HG02884 (cell line): ENCODE results near the gene GRIN2C.
"Not testable (repeated sequence)": the region's sequence is repeated elsewhere in the genome, so short reads cannot be mapped to it uniquely, and the experiment has no call there.

ENCODE experiments used
- ATAC-seq: cut with Tn5 transposase; IDR thresholded peaks from one replicate; pipeline ENCODE4 v1.9.1; 2021; ENCODE audit warnings: mild to moderate bottlenecking, moderate library complexity; ENCODE audit not compliant: unreplicated experiment

GRIN2C gene

DNA sequence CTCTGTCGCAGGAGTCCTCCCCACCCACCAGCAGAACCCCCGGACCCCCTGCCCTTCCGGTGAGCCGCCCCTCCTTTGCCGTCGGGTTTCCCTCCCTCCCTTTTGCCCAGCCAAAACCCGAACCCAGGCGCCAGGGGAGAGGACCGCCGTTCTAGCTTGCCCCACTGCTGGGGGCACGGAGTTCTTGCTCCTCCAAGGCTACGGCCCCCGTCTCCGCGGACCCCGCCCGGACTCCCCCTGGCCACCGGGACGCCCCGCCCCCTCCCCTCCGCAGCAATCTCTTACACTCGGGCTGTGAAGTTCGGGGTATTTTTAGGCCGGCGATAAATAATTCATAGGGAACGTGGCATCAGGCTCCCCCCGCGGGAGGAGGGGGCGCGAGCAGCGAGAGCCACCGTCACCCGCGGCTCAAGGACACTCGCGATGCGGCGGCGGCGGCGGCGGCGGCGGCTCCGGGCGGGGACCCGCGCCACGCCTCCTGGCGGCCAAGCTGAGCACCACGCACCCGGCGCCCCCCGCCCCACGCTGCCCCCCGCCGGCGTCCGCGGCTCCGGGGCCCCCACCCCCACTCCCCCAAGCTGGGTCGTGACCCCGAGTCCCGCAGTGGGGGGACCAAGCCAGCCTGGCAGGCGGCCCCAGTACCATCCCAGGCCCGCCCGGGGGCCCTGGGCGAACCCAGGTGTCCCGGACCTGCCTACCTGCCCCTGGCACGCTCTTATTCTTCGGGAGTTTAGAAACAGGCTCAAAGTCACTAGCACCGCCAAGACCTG is at the start of gene GRIN2C:
Gene GRIN2C (minus strand): TSS at position 427 of the 770 bp plus-strand sequence. CDS start 4,793 bp downstream, outside the sequence.
- no peak for ATAC-seq

DNA sequence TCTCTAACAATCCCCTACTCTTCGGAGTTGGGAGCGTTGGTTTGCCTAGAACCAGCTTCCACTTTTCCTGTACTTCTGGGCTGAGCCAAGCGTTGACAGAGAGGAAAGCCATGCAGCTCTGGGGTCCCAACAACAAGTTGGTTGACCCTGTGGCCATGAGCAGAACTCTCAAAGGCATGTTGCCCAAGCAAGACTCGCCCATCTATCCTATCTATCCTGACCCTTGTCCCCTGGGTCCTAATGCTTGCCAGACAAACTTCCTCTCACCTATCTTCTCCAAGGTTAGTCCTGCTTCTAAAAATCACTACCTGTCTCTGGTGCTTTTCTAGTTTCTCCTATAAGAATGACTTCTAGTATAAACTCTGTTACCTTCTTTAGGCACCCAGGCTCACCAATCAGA is 49.4 kb upstream of the GRIN2C start:
- ATAC-seq: not testable (repeated sequence)

- ATAC-seq: no peak
Measured at GRCh38 chr17:74907012-74907411, 47.3 kb upstream of the GRIN2C start.

DNA sequence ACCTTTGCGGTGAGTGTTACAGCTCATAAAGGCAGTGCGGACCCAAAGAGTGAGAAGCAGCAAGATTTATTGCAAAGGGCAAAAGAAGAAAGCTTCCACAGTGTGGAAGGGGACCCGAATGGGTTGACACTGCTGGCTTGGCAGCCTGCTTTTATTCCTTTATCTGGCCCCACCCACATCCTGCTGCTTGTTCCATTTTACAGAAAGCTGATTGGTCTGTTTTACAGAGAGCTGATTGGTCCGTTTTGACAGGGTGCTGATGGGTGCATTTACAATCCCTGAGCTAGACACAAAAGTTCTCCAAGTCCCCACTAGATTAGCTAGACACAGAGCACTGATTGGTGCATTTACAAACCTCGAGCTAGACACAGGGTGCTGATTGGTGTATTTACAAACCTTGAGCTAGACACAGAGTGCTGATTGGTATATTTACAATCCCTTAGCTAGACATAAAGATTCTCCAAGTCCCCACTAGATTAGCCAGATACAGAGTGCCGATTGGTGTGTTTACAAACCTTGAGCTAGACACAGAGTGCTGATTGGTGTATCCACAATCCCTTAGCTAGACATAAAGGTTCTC is 46.6 kb upstream of the GRIN2C start:
- not testable (repeated sequence) for ATAC-seq

- ATAC-seq: no peak
Measured at GRCh38 chr17:74904687-74905409, 45.2 kb upstream of the GRIN2C start.

DNA sequence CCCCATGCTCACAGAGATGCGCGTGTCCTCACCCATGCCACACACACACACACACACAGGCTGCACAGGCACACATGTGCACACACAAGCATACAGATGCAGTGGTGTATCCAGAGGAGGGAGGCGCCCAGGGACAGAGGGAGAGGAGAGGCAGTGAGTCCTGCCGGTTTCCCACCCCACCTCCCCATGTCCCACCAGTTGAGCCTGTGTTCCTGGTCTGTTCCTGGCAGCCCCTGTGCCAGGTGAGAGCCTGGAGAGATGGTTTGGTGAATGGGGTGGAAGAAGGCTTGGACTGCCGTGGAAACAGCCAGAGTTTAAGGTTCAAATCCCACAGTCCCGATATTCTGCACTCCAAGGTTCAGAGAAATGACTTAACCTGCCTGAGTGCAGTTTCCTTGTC is 44.0 kb upstream of the GRIN2C start:
- ATAC-seq: no peak

- no peak for ATAC-seq
Measured at GRCh38 chr17:74903034-74903433, 43.3 kb upstream of the GRIN2C start.

- ATAC-seq: no peak
Measured at GRCh38 chr17:74901353-74902135, 41.9 kb upstream of the GRIN2C start.

DNA sequence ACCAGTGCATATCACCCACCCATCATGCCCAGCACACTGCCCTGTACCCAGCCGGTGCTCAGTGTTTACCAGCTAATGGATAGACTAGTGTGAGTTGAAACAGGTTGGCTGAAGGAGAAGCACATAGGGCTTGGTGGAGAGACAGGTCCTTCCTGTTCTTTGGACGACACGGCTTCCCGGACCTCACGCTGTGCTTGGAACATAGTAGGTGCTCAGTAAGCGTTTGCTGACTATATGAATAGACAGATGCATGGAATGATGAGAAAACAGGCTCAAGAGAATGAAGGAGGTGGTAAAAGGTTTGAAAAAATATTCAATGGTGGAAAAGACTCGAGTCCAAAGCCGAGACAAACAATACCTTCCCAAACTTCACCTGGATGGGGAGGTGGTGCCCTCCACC is 40.5 kb upstream of the GRIN2C start:
- no peak for ATAC-seq

DNA sequence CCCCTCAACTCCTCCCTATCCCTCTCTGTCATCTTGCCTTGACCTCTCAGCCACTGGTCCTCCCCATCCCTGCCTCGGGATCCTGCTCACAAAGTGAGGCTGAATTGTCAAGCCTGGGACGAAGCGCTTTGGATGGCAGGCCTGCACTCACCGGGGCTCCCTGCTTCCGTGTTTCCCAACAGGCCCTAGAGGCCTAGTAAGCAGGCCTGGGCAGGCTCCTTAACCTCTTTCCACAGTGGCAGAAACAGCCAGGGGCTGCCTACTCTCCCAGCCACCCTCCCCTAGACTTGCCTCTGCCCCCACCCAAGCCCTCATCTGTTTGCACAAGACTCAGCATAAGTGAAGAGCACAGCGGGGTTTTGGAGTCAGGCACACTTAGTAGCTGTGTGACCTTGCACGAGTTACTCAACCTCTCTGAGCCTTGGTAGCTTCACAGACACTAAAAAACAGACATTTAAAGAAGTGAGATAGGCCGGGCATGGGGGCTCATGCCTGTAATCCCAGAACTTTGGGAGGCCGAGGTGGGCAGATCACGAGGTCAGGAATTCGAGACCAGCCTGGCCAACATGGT is 38.8 kb upstream of the GRIN2C start:
- no peak for ATAC-seq

DNA sequence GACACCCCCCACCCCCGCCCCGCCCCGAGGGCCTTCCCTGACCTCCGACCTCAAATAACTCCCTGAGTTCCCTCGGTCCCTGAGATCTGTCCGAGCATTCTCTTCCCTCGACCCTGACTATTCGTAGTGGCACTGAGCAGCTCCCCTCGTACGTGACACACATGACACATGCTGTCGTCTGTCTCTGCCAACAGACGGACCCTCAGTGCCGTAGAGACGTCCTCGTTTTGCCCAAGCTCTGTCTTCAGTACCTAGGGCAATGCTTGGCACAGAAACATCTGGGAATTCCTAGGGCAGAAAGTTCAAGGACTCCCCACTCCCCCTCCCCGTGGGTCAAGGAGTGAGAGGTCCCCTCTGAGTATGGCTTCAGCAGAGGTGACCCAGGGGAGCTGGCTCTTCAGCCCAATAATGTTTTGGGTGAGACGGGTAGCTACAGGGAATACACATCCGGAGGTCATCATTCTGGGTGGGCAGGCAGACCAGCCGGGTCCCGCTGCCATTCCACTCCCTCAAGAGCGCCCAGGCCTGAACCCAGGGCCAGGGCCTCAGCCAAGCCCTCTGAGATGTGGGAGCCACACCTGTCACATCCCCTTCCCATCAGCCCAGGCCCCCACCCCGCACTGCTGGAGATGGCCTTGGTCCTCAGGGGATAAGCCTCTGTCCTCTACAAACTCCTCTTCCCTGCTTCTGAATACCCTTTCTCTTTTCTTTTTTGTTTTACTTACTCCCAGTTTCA is 34.4 kb upstream of the GRIN2C start:
- no peak for ATAC-seq

GRCh38 chr17:74892974-74893911 is 33.6 kb upstream of the GRIN2C start, which contains the start of gene FADS6:
Gene FADS6, minus strand, starts transcription at chr17:74893633. Its CDS starts 38 bp downstream, at chr17:74893595.
- ATAC-seq: no peak

GRCh38 chr17:74892013-74892841 is 32.5 kb upstream of the GRIN2C start:
- no peak for ATAC-seq

GRCh38 chr17:74890554-74890953 is 30.9 kb upstream of the GRIN2C start:
- no peak for ATAC-seq

DNA sequence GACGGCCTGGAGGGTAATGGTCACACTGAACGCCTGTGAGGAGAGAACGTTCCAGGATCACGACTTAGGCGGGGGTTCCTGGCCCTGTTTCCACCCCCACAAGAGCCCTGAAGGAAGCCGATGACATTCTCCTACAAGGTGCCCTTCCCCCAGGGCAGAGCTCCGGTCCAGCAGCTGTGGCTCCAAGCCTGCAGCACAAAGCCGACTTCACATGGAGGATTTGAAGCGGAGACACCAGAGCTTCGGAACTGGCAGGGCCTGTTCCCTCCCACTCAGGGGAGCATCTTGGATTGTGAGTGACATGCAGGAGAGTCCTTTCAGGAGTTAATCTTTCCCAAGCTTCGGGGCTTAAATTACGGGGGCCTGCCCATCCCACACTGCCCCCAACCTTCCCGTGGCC is 28.8 kb upstream of the GRIN2C start:
- ATAC-seq: no peak

DNA sequence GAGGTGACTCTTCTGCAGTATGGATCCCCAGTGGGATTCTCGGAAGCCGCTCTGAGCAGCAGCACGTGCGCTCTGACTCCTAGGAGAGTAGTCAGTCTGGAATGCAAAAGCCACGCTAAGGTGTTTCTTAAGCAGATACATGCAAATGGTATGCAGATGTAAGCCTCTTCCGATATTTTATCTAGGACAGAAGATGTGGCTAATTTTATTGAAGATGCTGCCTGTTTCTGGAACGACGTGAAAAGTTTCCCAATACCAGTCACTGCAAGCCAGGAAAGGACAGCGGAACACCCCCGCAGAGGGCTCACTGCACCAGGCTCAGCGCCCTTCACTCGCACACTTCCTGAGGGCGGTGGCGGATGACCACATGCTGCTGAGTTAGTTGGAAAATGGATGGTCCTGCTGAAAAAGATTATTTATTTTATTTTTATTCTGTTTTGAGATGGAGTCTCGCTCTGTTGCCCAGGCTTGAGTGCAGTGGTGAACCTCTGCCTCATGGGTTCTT is 23.6 kb upstream of the GRIN2C start:
- no peak for ATAC-seq

DNA sequence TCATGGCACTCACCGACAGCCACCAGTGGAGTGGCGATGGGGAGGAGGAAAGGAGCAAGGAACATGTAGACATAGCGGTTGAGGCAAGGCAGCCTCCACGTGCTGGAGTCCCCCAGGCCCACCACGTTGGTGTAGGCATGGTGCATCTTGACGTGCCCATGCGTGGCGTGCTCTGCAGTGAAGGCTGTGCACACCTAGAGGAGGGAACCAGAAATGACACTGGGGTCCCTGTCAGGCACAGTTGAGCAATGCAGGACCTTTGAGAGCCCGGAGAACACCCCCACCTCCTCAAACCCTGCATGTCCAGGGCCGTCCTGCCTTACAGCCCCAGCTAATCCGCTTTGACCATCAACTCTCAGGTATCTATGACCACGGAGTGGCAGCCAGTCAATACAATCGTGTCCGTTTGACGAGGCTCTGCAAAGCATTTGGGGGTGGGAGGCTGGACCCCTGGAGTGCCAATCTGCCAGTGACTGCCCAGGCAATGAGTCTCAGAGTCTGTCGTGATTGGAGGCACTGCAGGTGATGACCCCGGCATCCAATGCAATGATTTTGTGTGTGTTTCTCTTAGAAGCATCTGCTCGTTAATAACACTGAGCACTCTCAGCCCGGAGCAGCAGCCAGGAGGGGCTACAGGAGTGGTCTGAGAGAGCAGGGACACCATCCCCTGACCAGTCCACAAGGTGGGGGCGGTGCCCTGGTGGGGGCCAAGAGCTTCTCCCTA is 23.0 kb upstream of the GRIN2C start:
- no peak for ATAC-seq
